ENCODE results near the gene TPX2.

GRCh38 chr20:31759836-31760518 is 20.9 kb downstream of the TPX2 start:
- TF ChIP-seq CTCF (IDR thresholded peaks at IDR 0.05) (no peak), EP300 (IDR thresholded peaks at IDR 0.05) (no peak), POLR2A (IDR thresholded peaks at IDR 0.05) (no peak), POLR2AphosphoS5 (IDR thresholded peaks at IDR 0.05) (no peak)
